HepG2 (cell line): ENCODE results near the gene KRT14. TPM values are rescaled to one million over a fixed set of nuclear protein-coding genes. Genes with fewer than 3 reads are reported as not detected.

ENCODE experiments used
- EEA1 ChIP-seq: sonication (generic); formaldehyde crosslinking; IDR thresholded peaks from 2 replicates; pipeline ENCODE4 v1.5.1; 2020; ENCODE audit warnings: mild to moderate bottlenecking, missing genetic modification reagents, borderline replicate concordance
- FIP1L1 ChIP-seq: fragments of 200-400 bp; formaldehyde crosslinking; IDR thresholded peaks from 2 replicates; pipeline ENCODE4 v1.6.1; 2018; ENCODE audit warnings: low read depth, mild to moderate bottlenecking, low read length, moderate library complexity, borderline replicate concordance; ENCODE audit not compliant: insufficient read depth
- FOXM1 ChIP-seq: sonication (generic); formaldehyde crosslinking; IDR thresholded peaks from 2 replicates; pipeline ENCODE4 v1.5.0; 2020; ENCODE audit warnings: missing genetic modification reagents
- FOXO1 ChIP-seq: sonication (generic); formaldehyde crosslinking; IDR thresholded peaks from 2 replicates; pipeline ENCODE4 v1.4.0; 2020; ENCODE audit warnings: missing genetic modification reagents
- HDAC1 ChIP-seq: sonication (generic); formaldehyde crosslinking; IDR thresholded peaks from 2 replicates; pipeline ENCODE4 v1.5.1; 2020; ENCODE audit warnings: mild to moderate bottlenecking, missing genetic modification reagents
- JDP2 ChIP-seq: sonication (generic); formaldehyde crosslinking; IDR thresholded peaks from 2 replicates; pipeline ENCODE4 v1.8.1; 2022; ENCODE audit warnings: missing genetic modification reagents, borderline replicate concordance
- KDM3A ChIP-seq: IDR thresholded peaks from 2 replicates; pipeline ENCODE4 v1.6.1; 2018; ENCODE audit warnings: low read depth, missing compliant biosample characterization
- KDM5A ChIP-seq: fragments of 200-600 bp; sonication (generic); IDR thresholded peaks from 2 replicates; pipeline ENCODE4 v1.7.0; 2018; ENCODE audit warnings: antibody characterized with exemption, mild to moderate bottlenecking, low read length, borderline replicate concordance
- KLF12 ChIP-seq: sonication (generic); formaldehyde crosslinking; IDR thresholded peaks from 2 replicates; pipeline ENCODE4 v1.4.0; 2020; ENCODE audit warnings: missing genetic modification reagents, borderline replicate concordance
- KLF9 ChIP-seq: IDR thresholded peaks from 2 replicates; pipeline ENCODE4 v1.6.1; 2016; ENCODE audit warnings: low read depth
- MLLT10 ChIP-seq: sonication (generic); formaldehyde crosslinking; IDR thresholded peaks from 2 replicates; pipeline ENCODE4 v1.4.0; 2020; ENCODE audit warnings: missing genetic modification reagents
- MXD1 ChIP-seq: sonication (generic); formaldehyde crosslinking; IDR thresholded peaks from 2 replicates; pipeline ENCODE4 v1.4.0; 2020; ENCODE audit warnings: mild to moderate bottlenecking, missing genetic modification reagents
- NFIB ChIP-seq: sonication (generic); formaldehyde crosslinking; IDR thresholded peaks from 2 replicates; pipeline ENCODE4 v1.9.0; 2021; ENCODE audit warnings: missing genetic modification reagents, mild to moderate bottlenecking, borderline replicate concordance
- SP4 ChIP-seq: sonication (generic); formaldehyde crosslinking; IDR thresholded peaks from 2 replicates; pipeline ENCODE4 v1.8.1; 2023; ENCODE audit warnings: mild to moderate bottlenecking, missing genetic modification reagents
- TOPORS ChIP-seq: sonication (generic); formaldehyde crosslinking; IDR thresholded peaks from 2 replicates; pipeline ENCODE4 v1.8.0; 2023; ENCODE audit warnings: mild to moderate bottlenecking, missing genetic modification reagents
- ZFP82 ChIP-seq: sonication (generic); formaldehyde crosslinking; IDR thresholded peaks from 2 replicates; pipeline ENCODE4 v1.5.1; 2020; ENCODE audit warnings: mild to moderate bottlenecking, missing genetic modification reagents, borderline replicate concordance
- ZNF30 ChIP-seq: sonication (generic); formaldehyde crosslinking; IDR thresholded peaks from 2 replicates; pipeline ENCODE4 v1.5.0; 2020; ENCODE audit warnings: mild to moderate bottlenecking, missing genetic modification reagents
- ZNF367 ChIP-seq: sonication (generic); formaldehyde crosslinking; IDR thresholded peaks from 2 replicates; pipeline ENCODE4 v1.4.0; 2020; ENCODE audit warnings: missing genetic modification reagents, borderline replicate concordance
- ZNF501 ChIP-seq: sonication (generic); formaldehyde crosslinking; IDR thresholded peaks from 2 replicates; pipeline ENCODE4 v1.5.1; 2020; ENCODE audit warnings: mild to moderate bottlenecking, moderate library complexity, missing genetic modification reagents
- ZNF552 ChIP-seq: sonication (generic); formaldehyde crosslinking; IDR thresholded peaks from 2 replicates; pipeline ENCODE4 v1.9.0; 2022; ENCODE audit warnings: missing genetic modification reagents, mild to moderate bottlenecking, borderline replicate concordance
- ZNF720 ChIP-seq: sonication (generic); formaldehyde crosslinking; IDR thresholded peaks from 2 replicates; pipeline ENCODE4 v1.4.0; 2020; ENCODE audit warnings: missing genetic modification reagents
- ZSCAN25 ChIP-seq: sonication (generic); formaldehyde crosslinking; IDR thresholded peaks from 2 replicates; pipeline ENCODE4 v1.8.0; 2022; ENCODE audit warnings: mild to moderate bottlenecking, missing genetic modification reagents
- polyA plus RNA-seq, 8 experiments: library from polyadenylated mRNA; depleted of rRNA in 3 of 8; stranded (reverse) in 7 of 8; unstranded in 1 of 8; fragments of >200 nt; fragmentation: Illumina TruSeq in 4 of 8; extraction: Trizol in 4 of 8; gene quantifications; 2 replicates each; pipeline versions ENCODE4 v1.2.1 to v1.2.3, GENCODE V29; 2011 to 2016; ENCODE audit warnings: low read depth in 4 of 8, missing spikeins in 1 of 8, mixed read lengths in 1 of 8; ENCODE audit not compliant: insufficient read depth in 1 of 8
- total RNA-seq, 5 experiments: library from RNA; depleted of rRNA; stranded (reverse); fragments of >200 nt; fragmentation: Illumina TruSeq; extraction: Trizol; gene quantifications; 2 replicates each; pipeline ENCODE4 v1.2.3, GENCODE V29; 2016; ENCODE audit warnings: low read depth in 1 of 5
- TF ChIP-seq, protein P1 (sequence below): sonication (generic); formaldehyde crosslinking; IDR thresholded peaks from 2 replicates; pipeline ENCODE4 v1.8.1; 2022; ENCODE audit warnings: mild to moderate bottlenecking, missing genetic modification reagents
- TF ChIP-seq, protein P2 (sequence below): IDR thresholded peaks from 2 replicates; pipeline ENCODE4 v1.6.1; 2016; ENCODE audit warnings: low read depth, borderline replicate concordance
- TF ChIP-seq, protein P3 (sequence below): fragments of 450-650 bp; IDR thresholded peaks from 2 replicates; pipeline ENCODE4 v1.6.1; 2017; ENCODE audit warnings: mild to moderate bottlenecking
- TF ChIP-seq, protein P4 (sequence below): sonication (generic); formaldehyde crosslinking; IDR thresholded peaks from 2 replicates; pipeline ENCODE4 v1.4.0; 2020; ENCODE audit warnings: mild to moderate bottlenecking, missing genetic modification reagents

Gene KRT14
- total and polyA plus RNA-seq, 2 of the 13 experiments (the other 11 are each of a cell fraction or from before 2014, with no cell fraction given): 0.09 TPM; not detected in 1

GRCh38 chr17:41548844-41549595 is 37.7 kb downstream of the KRT14 start (continued):
- TF ChIP-seq, protein P1, sequence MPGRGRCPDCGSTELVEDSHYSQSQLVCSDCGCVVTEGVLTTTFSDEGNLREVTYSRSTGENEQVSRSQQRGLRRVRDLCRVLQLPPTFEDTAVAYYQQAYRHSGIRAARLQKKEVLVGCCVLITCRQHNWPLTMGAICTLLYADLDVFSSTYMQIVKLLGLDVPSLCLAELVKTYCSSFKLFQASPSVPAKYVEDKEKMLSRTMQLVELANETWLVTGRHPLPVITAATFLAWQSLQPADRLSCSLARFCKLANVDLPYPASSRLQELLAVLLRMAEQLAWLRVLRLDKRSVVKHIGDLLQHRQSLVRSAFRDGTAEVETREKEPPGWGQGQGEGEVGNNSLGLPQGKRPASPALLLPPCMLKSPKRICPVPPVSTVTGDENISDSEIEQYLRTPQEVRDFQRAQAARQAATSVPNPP (CRISPR knock-in tag): peak; percentile 48; the same call in 1 of the 2 replicates
- TF ChIP-seq ZSCAN25 (CRISPR knock-in tag) (peak; percentile 71), ZNF30 (CRISPR knock-in tag) (no peak), FIP1L1 (no peak), NFIB (CRISPR knock-in tag) (no peak), FOXM1 (CRISPR knock-in tag) (no peak), KDM5A (no peak), FOXO1 (CRISPR knock-in tag) (peak; percentile 69; the same call in 1 of the 2 replicates), JDP2 (CRISPR knock-in tag) (no peak), HDAC1 (CRISPR knock-in tag) (no peak), TOPORS (CRISPR knock-in tag) (no peak), KDM3A (CRISPR knock-in tag) (peak; percentile 89; the same call in 1 of the 2 replicates), MXD1 (CRISPR knock-in tag) (peak; percentile 51; the same call in 1 of the 2 replicates), MLLT10 (CRISPR knock-in tag) (no peak), ZNF501 (CRISPR knock-in tag) (peak; percentile 66; the same call in 1 of the 2 replicates), ZNF367 (CRISPR knock-in tag) (no peak), SP4 (CRISPR knock-in tag) (peak; percentile 63; the same call in 1 of the 2 replicates), EEA1 (CRISPR knock-in tag) (no peak), ZNF552 (no peak; the same call in 1 of the 2 replicates), KLF9 (no peak), ZFP82 (CRISPR knock-in tag) (no peak), KLF12 (no peak), ZNF720 (CRISPR knock-in tag) (no peak)
- TF ChIP-seq, protein P2, sequence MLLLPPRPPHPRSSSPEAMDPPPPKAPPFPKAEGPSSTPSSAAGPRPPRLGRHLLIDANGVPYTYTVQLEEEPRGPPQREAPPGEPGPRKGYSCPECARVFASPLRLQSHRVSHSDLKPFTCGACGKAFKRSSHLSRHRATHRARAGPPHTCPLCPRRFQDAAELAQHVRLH (CRISPR knock-in tag): peak; percentile 70; the same call in 1 of the 2 replicates
- TF ChIP-seq, protein P3, sequence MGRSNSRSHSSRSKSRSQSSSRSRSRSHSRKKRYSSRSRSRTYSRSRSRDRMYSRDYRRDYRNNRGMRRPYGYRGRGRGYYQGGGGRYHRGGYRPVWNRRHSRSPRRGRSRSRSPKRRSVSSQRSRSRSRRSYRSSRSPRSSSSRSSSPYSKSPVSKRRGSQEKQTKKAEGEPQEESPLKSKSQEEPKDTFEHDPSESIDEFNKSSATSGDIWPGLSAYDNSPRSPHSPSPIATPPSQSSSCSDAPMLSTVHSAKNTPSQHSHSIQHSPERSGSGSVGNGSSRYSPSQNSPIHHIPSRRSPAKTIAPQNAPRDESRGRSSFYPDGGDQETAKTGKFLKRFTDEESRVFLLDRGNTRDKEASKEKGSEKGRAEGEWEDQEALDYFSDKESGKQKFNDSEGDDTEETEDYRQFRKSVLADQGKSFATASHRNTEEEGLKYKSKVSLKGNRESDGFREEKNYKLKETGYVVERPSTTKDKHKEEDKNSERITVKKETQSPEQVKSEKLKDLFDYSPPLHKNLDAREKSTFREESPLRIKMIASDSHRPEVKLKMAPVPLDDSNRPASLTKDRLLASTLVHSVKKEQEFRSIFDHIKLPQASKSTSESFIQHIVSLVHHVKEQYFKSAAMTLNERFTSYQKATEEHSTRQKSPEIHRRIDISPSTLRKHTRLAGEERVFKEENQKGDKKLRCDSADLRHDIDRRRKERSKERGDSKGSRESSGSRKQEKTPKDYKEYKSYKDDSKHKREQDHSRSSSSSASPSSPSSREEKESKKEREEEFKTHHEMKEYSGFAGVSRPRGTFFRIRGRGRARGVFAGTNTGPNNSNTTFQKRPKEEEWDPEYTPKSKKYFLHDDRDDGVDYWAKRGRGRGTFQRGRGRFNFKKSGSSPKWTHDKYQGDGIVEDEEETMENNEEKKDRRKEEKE: no peak
- TF ChIP-seq, protein P4, sequence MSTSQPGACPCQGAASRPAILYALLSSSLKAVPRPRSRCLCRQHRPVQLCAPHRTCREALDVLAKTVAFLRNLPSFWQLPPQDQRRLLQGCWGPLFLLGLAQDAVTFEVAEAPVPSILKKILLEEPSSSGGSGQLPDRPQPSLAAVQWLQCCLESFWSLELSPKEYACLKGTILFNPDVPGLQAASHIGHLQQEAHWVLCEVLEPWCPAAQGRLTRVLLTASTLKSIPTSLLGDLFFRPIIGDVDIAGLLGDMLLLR (CRISPR knock-in tag): peak; percentile 80; the same call in 1 of the 2 replicates
